Measurements from ENCODE around the gene VSIG8.

DNA sequence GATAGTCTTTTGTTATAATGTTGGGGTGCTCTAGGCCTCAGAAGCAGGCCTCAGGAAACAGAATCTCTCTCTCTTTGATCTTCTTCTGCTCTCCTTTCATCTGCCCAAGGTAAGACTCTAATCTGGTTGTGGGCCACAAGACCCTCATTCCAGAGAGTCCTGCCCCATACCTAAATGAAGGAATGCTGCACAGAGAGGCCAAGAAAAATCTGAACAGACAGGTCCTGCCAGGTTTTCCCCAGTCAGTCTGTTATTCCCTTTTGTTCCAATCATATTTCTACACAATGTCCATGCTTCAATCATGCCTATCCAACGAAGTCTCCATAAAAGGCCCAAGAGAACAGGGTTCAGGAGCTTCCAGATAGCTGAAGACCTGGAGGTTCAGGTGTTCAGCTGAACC is 44.5 kb upstream of the VSIG8 start:
- no peak for TF ChIP-seq NFRKB (IDR thresholded peaks at IDR 0.05)
- TF ChIP-seq ZNF384 (IDR thresholded peaks at IDR 0.05): no peak
- TF ChIP-seq L3MBTL2 (conservative IDR thresholded peaks at IDR 0.05): no peak
- no peak for TF ChIP-seq ARNT (IDR thresholded peaks at IDR 0.05)
- TF ChIP-seq SP1 (IDR thresholded peaks at IDR 0.05): no peak
- TF ChIP-seq SUZ12 (IDR thresholded peaks at IDR 0.05): no peak
- no peak for TF ChIP-seq HDGF (IDR thresholded peaks at IDR 0.05; ENCODE audit: borderline replicate concordance)
- TF ChIP-seq FOXK2 (IDR thresholded peaks at IDR 0.05): no peak
- TF ChIP-seq CTBP1 (IDR thresholded peaks at IDR 0.05; ENCODE audit: borderline replicate concordance): no peak
- no peak for TF ChIP-seq TARDBP (IDR thresholded peaks at IDR 0.05)
